HG03060 (cell line): ENCODE measurements around the gene LRRN3.
"Not testable (repeated sequence)": the region's sequence is repeated elsewhere in the genome, so short reads cannot be mapped to it uniquely, and the experiment has no call there.

Experiments
- ATAC-seq: cut with Tn5 transposase; IDR thresholded peaks from one replicate; pipeline ENCODE4 v1.9.1; 2021; ENCODE audit warnings: low read depth, moderate number of reproducible peaks; ENCODE audit not compliant: unreplicated experiment

Gene LRRN3

DNA sequence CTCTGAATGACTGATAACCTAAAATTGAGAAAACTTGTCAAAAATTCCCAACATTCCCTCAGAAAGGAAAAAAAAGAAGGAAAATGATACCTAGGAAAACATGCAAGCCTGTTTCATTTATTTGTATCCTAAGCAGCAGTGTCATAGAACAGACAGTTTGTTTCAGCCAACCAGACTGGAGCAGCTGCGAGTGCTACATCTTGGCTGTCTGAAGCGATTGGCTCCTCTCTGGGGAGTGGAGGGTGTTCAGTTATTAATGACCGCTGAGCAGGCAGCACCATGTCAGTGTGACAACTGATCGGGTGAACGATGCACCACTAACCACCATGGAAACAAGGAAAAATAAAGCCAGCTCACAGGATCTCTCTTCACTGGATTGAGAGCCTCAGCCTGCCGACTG lies at the start of gene LRRN3:
Gene LRRN3, plus strand, starts transcription at position 282 of the 400 bp plus-strand sequence. CDS start 31,646 bp downstream, outside the sequence.
- no peak for ATAC-seq

DNA sequence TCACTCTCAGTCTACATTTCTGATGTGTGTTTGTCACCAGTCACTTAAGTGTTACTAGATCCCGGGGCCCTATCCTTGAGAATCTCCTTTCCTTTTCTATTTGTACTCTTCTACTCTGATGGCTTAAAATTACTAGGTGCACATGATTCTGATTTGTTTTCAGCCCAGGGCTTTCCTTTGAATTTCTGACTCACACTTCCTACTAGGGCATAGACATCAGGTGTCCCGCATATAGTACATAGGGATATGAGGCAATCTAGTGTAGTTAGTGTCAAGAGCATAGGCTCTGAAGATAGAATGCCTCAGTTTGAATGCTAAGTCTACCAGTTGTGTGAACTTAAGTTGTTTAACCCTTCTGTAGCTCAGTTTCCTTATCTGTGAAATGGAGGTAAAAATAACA lies 49.4 kb upstream of the LRRN3 start:
- ATAC-seq: no peak

GRCh38 chr7:111042842-111043241 lies 48.1 kb upstream of the LRRN3 start:
- no peak for ATAC-seq

DNA sequence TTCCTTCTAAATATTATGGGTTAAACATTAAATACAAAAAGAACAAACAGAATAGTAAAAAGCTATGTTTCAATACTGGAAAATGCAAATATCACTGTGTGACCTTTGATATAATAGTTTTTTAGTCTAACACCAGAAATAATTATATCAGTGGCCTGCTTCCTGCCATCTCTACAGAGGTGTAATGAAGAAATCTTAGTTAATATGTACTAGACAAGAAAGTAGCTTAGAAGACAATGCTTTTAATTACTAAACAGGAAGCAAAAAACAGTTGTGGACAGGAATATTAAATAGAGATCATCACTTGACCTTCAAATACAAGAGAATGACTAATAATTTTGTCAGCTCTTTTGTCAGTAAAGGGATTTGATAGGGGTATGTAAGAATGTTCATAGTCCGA lies 47.4 kb upstream of the LRRN3 start:
- ATAC-seq: peak; percentile 90

GRCh38 chr7:111045449-111045848 lies 45.5 kb upstream of the LRRN3 start:
- ATAC-seq: no peak

GRCh38 chr7:111047595-111047994 lies 43.3 kb upstream of the LRRN3 start:
- no peak for ATAC-seq

DNA sequence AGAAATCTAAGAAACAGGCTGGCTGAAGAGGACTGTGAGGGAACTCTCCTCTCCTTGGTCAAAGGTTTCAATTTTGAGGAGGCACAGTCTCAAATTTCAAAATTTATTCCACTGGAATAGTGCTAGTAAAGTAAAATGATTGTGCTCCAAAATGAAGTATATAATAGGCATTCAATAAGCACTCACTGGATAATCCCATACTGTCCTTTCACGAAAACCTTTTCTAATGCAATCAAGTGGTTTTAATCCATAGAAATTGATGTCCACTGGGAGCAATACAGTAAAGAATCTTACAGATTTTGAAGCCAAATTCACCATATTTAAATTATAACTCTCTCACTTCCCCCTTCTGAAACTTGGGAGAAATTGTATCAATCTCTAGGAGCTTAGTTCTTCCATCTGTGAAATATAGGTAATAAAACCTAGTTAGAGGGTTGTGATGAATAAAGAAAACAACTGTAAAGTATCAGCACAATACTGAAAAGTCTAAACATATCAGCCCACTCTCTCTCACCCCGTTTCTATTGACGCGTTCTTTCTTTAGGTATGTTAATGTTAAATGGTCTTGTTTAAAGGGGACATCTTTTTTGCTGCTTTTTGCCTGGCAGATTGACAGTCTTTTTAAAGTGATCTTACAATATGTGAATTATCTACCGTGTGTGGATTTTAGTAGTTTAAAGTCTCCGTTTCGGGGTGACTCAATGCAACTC lies 40.8 kb upstream of the LRRN3 start:
- no peak for ATAC-seq

DNA sequence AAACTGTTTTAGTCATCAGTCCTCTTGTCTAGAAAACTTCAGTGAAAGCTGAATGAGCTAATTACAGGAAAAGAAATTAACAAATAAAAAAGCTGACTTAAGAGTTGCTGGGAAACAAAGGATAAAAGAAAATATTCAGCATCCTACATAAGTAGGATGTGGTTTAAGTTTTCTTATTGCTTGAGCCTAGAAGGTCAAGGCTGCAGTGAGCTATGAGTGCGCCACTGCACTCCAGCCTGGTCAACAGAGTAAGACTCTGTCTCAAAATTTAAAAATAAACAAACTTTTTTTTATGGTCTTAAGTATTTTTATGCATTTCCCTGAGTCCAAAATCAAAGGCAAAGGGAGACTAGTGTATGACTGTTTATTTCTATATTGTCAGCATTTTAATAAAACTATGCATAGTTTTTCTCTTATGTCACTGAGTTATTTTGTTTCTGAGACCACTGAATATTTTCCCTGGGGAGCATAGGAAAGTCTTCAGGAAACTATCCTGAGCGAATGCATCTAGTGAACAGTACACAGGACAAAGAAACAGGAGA lies 40.0 kb upstream of the LRRN3 start:
- no peak for ATAC-seq

DNA sequence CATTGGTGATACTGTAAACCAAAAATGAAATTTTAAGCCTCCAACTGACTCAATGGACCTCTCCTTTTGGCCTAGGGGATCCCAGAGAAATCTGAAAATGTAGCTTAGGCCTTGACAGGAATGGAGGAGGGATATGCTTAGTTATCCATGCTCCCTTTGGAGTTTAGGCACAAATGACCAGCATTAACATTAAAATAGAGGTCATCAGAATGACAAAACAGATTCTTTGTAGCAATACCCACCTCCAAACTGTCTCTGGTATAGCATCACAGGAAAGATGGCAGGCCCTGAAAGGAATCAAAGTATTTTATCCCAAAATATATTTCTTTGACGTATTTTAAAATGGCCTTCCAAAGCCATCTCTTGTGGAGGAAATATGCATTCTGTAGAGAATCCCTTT lies 39.1 kb upstream of the LRRN3 start:
- ATAC-seq: no peak

- no peak for ATAC-seq
Measured at GRCh38 chr7:111053035-111053434, 37.9 kb upstream of the LRRN3 start.

- no peak for ATAC-seq
Measured at GRCh38 chr7:111056371-111056770, 34.6 kb upstream of the LRRN3 start.

DNA sequence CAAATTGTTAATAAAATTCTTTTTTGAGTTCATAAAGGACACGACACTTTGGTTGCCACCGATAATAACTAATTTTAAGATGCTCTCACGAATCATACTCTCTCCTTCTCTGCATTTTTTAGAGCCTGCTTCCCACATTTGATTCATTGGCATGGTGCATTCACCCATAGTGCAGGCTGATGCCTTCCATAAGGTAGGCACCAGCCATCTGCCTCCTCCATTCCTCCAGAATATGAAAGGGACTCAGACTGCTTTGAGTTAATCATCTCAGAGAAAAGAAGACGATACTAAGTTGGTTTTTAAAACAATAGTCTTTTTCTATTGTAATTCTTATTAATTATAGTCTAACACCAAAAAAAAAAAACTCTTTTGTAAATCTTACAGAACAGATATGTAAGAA lies 33.9 kb upstream of the LRRN3 start:
- no peak for ATAC-seq

DNA sequence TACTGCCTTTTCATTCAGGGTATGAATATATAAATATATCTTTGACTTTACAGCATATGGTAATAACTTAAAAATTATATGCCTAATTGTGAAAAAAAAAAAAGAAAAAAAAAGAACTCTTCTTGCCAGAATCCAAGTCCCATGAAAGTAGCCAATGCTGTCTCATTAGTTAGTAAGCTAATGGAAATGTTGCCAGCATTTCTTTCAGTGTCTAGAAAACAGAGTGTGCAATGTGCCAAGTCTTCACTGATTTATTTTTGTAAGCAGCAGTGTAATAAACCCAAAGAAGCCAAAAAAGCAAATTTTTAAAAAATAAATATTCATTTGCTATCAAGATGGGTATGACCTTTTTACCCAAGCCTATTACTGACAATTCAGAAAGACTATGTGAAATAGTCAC lies 31.1 kb upstream of the LRRN3 start:
- ATAC-seq: no peak

- ATAC-seq: no peak
Measured at GRCh38 chr7:111063166-111063565, 27.8 kb upstream of the LRRN3 start.

GRCh38 chr7:111067251-111067650 lies 23.7 kb upstream of the LRRN3 start:
- no peak for ATAC-seq

GRCh38 chr7:111067682-111068081 lies 23.2 kb upstream of the LRRN3 start:
- ATAC-seq: no peak

DNA sequence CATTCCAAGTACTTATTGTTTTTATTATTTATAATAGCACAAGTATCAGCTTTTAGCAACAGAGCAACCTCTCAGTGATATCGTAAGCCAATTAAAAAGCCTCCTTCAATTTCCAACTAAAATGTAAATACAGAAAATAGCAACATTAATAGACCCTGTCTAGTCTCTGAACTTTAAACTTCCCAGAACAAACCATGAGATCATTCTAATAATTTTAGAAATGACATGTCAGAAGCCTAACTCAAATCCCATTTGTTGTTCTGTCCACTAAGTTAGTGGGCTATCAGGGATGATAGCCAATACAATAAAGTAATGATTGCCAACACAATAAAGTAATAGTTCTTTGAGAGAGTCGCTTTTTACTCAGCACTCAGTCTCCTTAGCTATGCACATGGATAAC lies 22.3 kb upstream of the LRRN3 start:
- ATAC-seq: no peak

GRCh38 chr7:111071556-111071955 lies 19.4 kb upstream of the LRRN3 start:
- ATAC-seq: no peak

DNA sequence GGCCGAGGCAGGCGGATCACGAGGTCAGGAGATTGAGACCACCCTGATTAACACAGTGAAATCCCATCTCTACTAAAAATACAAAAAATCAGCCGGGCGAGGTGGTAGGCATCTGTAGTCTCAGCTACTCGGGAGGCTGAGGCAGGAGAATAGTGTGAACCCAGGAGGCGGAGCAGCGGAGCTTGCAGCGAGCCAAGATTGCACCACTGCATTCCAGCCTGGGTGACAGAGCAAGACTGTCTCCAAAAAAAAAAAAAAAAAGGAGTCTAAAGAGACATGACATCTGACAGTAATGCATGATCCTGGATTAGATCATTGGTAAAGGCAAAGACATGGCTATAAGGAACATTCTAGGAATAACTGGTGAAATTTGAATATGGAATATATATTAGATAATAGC lies 18.3 kb upstream of the LRRN3 start:
- ATAC-seq: not testable (repeated sequence)

- ATAC-seq: no peak
Measured at GRCh38 chr7:111074071-111074747, 16.7 kb upstream of the LRRN3 start.

DNA sequence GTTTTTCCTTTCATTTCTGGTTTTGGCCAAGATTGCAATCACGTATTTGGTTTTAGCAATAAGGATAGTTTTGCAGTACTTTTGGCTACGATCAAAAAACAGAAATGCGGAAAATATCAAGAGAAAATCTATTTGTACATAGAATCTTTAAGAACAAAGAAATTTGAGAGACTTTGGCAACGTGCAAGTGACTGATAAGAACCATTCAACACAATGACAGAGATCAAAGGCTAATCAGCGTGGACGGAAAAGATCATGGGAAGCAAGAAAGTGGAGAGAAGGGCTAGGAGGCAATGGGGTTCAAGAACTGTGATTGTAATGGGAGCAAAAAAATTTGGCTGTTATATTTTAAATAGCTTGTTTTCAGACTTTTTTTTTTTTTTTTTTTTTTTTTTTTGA lies 16.2 kb upstream of the LRRN3 start:
- ATAC-seq: no peak

GRCh38 chr7:111075498-111075897 lies 15.4 kb upstream of the LRRN3 start:
- ATAC-seq: no peak
